ENCODE measurements around the gene ANP32E.

ANP32E gene

DNA sequence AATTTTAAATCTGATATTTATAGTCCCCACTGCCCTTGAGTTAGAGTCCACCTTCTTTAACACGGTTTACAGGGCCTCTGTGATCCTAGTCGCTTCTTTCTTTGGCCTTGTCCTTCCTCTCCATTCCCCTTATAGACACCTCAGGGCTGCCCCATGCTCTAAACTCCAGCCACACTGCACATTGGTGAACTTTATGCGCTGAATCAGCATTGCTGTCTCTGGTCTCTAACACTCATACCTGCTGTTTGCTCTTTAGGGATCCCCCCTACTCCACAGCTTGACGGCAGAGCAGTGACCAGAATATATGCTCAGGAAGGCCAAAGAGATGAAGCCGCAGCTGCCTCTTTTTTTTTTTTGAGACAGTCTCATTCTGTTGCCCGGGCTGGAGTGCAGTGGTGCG lies 56.0 kb downstream of the ANP32E start:
- H3K4me3 ChIP-seq (ENCODE audit: low read length), result no peak overlapping the region
- TF ChIP-seq ZNF274 (IDR thresholded peaks at IDR 0.05; ENCODE audit: low read depth, low read length), result no peak

DNA sequence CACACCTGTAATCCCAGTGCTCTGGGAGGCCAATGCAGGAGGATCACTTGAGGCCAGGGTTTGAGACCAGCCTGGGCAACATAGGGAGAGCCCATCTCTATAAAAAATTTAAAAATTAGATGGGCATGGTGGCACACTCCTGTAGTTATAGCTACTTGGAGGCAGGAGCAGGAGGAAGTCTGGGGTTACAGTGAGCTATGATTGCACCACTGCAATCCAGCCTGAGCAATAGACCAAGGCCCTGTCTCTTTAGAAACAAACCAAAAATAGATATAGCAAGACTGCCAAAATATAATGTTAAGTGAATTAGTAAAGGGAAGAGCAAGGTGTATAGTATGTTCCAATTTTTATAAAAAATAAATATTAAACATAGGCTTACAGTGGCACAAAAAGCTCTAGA lies 57.4 kb downstream of the ANP32E start:
- TF ChIP-seq ZNF274 (IDR thresholded peaks at IDR 0.05; ENCODE audit: low read depth, low read length), result no peak

GRCh38 chr1:150176593-150176992 lies 59.3 kb downstream of the ANP32E start:
- H3K4me3 ChIP-seq (ENCODE audit: low read length), result no peak overlapping the region
- no peak for TF ChIP-seq ZNF274 (IDR thresholded peaks at IDR 0.05; ENCODE audit: low read depth, low read length)

More for the DNA sequence above, 57.4 kb downstream of the ANP32E start:
- no peak overlapping the region for H3K4me3 ChIP-seq (ENCODE audit: low read length)

GRCh38 chr1:150173141-150173585 lies 62.7 kb downstream of the ANP32E start:
- TF ChIP-seq ZNF274 (IDR thresholded peaks at IDR 0.05; ENCODE audit: low read depth, low read length), result no peak
- no peak overlapping the region for H3K4me3 ChIP-seq (ENCODE audit: low read length)

DNA sequence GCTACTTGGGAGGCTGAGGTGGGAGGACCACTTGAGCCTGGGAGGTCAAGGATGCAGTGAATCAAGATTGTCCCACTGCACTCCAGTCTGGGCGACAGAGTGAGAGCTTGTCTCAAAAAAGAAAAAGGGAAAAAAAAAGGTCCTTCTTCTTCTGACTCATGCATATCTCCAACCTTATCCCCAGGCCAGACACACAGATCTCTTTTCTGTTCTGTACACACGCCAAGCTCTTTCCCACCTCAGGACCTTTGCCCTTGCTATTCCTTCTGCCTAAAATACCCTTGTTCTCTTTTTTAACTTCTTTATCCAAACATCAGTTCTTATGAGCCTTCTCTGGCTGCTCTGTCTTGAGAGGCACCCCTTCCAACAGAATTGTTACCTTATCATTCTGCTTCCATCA lies 64.1 kb downstream of the ANP32E start:
- H3K4me3 ChIP-seq (ENCODE audit: low read length), result no peak overlapping the region
- TF ChIP-seq ZNF274 (IDR thresholded peaks at IDR 0.05; ENCODE audit: low read depth, low read length), result no peak

DNA sequence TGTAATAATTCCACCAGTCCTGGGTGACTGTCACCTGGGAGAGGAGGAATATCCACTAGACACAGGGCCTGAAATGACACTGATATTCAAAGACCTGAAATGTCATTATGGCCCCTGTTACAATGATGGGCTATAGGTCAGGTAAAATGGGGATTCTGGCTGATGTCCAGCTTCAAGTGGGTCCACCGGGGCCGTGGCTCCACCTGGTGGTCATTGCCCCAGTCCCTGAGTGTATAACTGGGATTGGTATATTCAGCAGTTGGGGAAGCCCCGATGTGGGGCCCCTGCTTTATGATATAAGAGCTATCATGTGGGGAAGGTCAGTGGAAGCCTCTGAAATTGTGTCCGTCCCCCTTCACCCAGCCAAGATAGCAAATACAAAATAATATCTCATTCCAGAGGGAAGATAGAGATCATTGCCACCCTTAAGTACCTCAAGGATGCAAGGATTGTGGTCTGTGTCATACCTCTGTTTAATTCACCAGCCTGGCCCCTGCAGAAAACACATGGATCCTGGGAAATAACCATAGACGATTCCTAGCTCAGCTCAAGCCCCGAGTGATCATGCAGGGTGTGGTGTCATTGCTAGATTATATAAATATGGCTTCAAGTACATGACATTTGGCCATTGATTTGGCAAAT lies 66.8 kb downstream of the ANP32E start:
- H3K4me3 ChIP-seq (ENCODE audit: low read length), result no peak overlapping the region
- TF ChIP-seq ZNF274 (IDR thresholded peaks at IDR 0.05; ENCODE audit: low read depth, low read length), result no peak

Data from GM08714 (cell line).